Posterior cingulate gyrus (tissue), 11 donors: ENCODE data around the gene TRPV4.
"Not testable (repeated sequence)": the region's sequence is repeated elsewhere in the genome, so short reads cannot be mapped to it uniquely, and the experiment has no call there.

ENCODE experiments used
- DNase-seq, 10 donors: peaks; one replicate each; pipeline versions ENCODE4 v3.0.0 to v3.0.0-alpha.2; 2020 to 2021; ENCODE audit warnings: mixed read lengths in 3 of 10
- intact Hi-C: fragments of 100-400 bp; cut with DNase I; formaldehyde crosslinking; loops from one replicate; pipeline ENCODE4 v1.15.1; 2023

Gene TRPV4

GRCh38 chr12:109861689-109862314 is 28.6 kb upstream of the TRPV4 start:
- intact Hi-C loops, result no loop called here
- no peak for DNase-seq

DNA sequence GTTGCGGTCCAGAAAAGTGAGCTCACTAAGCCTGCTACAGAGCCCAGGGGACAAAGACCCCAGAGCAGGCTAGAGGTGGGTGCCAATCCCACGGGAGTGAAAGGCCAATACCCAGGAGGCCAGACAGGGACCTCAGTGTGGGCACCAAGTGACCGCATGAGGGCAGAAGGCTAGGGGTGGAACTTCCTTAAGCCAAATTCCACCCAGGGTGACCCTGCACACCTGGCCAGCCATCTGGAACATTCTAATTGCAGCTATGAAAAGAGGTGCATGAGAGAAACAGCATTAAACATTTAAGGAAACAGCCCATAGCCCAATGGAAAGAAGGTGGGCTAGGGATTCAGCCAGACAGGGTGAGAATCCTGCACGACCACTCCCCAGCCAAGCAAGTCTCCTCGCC is 27.8 kb upstream of the TRPV4 start:
- DNase-seq, result no peak
- intact Hi-C loops, result no loop called here

- DNase-seq, result no peak
- intact Hi-C loops, result no loop called here
Measured at GRCh38 chr12:109858764-109859163, 25.6 kb upstream of the TRPV4 start.

GRCh38 chr12:109857715-109858114 is 24.5 kb upstream of the TRPV4 start:
- no peak for DNase-seq
- intact Hi-C loops, result no loop called here

GRCh38 chr12:109855377-109855776 is 22.2 kb upstream of the TRPV4 start:
- intact Hi-C loops, result no loop called here
- no peak for DNase-seq

- DNase-seq, intact Hi-C loops: not testable (repeated sequence)
Measured at GRCh38 chr12:109850518-109850917, 17.3 kb upstream of the TRPV4 start.

- intact Hi-C loops, result no loop called here
- no peak for DNase-seq
Measured at GRCh38 chr12:109847142-109847735, 14.0 kb upstream of the TRPV4 start.

GRCh38 chr12:109845824-109846205 is 12.6 kb upstream of the TRPV4 start:
- intact Hi-C loops, result loop anchor here (1.0 kb wide), 1 partner anchor 41 kb away; no protein-coding TSS in a partner anchor
- DNase-seq, result no peak

DNA sequence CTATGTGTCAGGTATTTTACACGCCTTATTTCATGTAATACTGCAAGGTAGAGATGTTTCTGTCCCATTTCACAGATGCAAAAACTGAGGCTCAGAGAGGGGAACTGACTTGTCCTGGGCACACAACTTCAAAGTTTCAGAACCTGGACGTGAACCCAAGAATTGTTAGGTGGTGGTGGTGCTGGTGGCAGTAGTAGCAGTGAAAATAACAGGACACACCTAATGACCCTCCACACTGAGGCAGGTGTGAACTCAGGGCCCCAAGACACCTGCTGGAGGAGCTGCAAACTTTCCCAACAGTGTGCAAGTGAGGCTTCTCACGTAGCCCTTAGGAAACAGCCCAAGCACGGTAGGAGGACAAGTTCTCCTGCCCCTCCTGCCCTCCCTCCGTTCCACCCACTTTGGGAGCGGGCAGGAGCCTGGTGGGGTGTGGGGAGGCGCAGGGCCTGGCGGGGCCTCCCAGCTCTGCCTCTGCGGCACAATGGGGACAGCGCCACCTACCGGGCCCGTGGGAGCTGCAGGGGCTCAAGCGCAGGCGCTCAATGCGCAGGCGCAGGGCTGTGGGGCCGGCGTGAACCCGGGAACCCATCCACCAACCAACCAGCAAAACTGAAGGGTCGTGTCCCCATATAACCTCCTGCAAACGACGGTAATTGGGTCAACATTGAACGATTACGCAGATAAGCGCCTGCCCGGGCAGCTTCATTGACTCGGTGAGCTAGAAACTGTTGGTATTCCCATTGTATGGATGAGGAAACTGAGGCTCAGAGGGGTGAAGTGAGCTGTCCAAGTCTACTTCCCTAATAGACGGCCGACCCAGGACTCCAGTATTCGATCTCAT is 12.0 kb upstream of the TRPV4 start:
- DNase-seq, result peak; percentile 69 to 97 (median 88)
- intact Hi-C loops, result loop anchor here (1.0 kb wide), 1 partner anchor 40 kb away; no protein-coding TSS in a partner anchor

- no peak for DNase-seq
- intact Hi-C loops, result no loop called here
Measured at GRCh38 chr12:109844091-109844490, 10.9 kb upstream of the TRPV4 start.

DNA sequence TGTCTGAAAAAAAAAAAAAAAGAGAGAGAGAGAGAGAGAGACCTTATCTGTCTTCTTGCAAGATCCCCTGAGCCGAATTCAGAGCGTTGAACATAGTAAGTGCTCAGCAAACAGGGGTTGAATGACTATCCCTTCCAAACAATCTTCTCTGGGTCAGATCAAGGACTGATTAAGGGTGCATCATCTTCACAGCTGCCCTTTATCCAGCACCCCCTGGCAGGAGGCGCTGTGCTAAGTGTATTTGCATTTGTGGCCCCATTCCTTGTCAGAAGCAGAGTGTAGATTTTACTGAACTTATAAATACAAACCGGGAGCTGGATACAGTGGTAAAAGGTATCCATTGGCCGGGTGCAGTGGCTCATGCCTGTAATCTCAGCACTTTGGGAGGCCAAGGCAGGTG is 8.8 kb upstream of the TRPV4 start:
- DNase-seq, result no peak
- intact Hi-C loops, result no loop called here

- no peak for DNase-seq
- intact Hi-C loops, result no loop called here
Measured at GRCh38 chr12:109841356-109841755, 8.2 kb upstream of the TRPV4 start.

- intact Hi-C loops, result no loop called here
- no peak for DNase-seq
Measured at GRCh38 chr12:109840305-109841074, 7.3 kb upstream of the TRPV4 start.

- intact Hi-C loops, result no loop called here
- DNase-seq, result no peak
Measured at GRCh38 chr12:109839444-109839843, 6.2 kb upstream of the TRPV4 start.

- intact Hi-C loops, result no loop called here
- peak in 1 of 10 donors; percentile 39 for DNase-seq
Measured at GRCh38 chr12:109836916-109837315, 3.7 kb upstream of the TRPV4 start.

GRCh38 chr12:109835827-109836226 is 2.6 kb upstream of the TRPV4 start:
- intact Hi-C loops, result no loop called here
- DNase-seq, result no peak

DNA sequence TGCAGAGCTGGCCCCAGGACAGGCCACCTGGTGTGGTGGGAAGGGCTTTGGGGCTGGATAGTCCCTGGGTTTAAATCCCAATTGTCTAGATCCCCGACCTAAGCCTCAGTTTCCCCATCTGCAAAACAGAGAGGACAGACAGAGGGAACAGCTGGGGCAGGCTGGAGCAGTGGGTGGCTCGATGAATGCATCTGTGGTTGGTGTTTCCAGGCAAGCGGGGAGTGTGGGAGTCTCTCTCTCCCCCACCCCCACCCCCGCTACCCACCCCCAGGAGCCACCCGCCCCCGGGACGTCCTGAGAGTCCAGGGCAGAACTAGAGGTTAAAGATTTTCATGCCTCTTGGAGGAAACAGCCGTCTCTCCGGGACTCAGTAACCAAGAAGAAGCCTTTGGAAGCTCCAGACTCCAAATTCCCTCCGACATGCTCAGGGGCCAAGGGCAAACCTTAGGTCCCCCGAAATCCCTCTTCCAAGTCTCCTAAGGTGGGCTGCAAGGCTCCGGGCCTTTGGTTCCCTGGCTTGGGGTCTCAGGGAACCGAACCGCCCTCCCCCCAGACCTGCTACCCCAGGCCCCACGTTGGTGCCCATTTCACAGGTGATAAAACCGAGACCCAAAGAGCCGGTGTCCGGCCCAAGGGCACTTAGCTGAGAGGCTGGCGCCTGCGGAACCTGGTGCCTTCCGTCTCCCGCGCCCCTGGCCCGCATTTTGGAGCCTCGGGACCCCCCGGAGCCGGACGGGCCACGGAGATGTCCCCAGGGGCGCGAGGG is 474 bp downstream of the TRPV4 start:
- intact Hi-C loops, result no loop called here
- DNase-seq, result no peak

- intact Hi-C loops, result no loop called here
- no peak for DNase-seq
Measured at GRCh38 chr12:109831929-109832328, 1.3 kb downstream of the TRPV4 start.

GRCh38 chr12:109831365-109831764 is 1.8 kb downstream of the TRPV4 start:
- no peak for DNase-seq
- intact Hi-C loops, result no loop called here

GRCh38 chr12:109830718-109831117 is 2.5 kb downstream of the TRPV4 start:
- intact Hi-C loops, result no loop called here

More at GRCh38 chr12:109830718-109831117, 2.5 kb downstream of the TRPV4 start:
- DNase-seq, result no peak
